HepG2 (cell line): ENCODE data around the gene NINL. TPM values are rescaled to one million over a fixed set of nuclear protein-coding genes. Genes with fewer than 3 reads are reported as not detected.
A peak's percentile ranks its signal among the peaks of the same experiment; 100 is the strongest.

Experiments used
- GATAD2A ChIP-seq: IDR thresholded peaks from 2 replicates; pipeline ENCODE4 v1.6.1; 2016
- GFI1 ChIP-seq: sonication (generic); formaldehyde crosslinking; IDR thresholded peaks from 2 replicates; pipeline ENCODE4 v1.5.0; 2020; ENCODE audit warnings: missing genetic modification reagents, mild to moderate bottlenecking, borderline replicate concordance
- KLF13 ChIP-seq: sonication (generic); formaldehyde crosslinking; IDR thresholded peaks from 2 replicates; pipeline ENCODE4 v1.4.0; 2020; ENCODE audit warnings: mild to moderate bottlenecking, missing genetic modification reagents
- PCBP1 ChIP-seq: fragments of 200-400 bp; formaldehyde crosslinking; IDR thresholded peaks from 2 replicates; pipeline ENCODE4 v1.6.1; 2017; ENCODE audit warnings: mild to moderate bottlenecking, low read depth, low read length, borderline replicate concordance
- TARDBP ChIP-seq: sonication (generic); formaldehyde crosslinking; IDR thresholded peaks from 2 replicates; pipeline ENCODE4 v1.8.0; 2022; ENCODE audit warnings: mild to moderate bottlenecking, missing genetic modification reagents
- ZFP37 ChIP-seq: sonication (generic); formaldehyde crosslinking; IDR thresholded peaks from 2 replicates; pipeline ENCODE4 v1.4.0; 2020; ENCODE audit warnings: missing genetic modification reagents, borderline replicate concordance
- ZMYM3 ChIP-seq: sonication (generic); formaldehyde crosslinking; IDR thresholded peaks from 2 replicates; pipeline ENCODE4 v1.5.1; 2020; ENCODE audit warnings: mild to moderate bottlenecking, missing genetic modification reagents
- ZNF496 ChIP-seq: sonication (generic); formaldehyde crosslinking; IDR thresholded peaks from 2 replicates; pipeline ENCODE4 v1.8.1; 2023; ENCODE audit warnings: mild to moderate bottlenecking, moderate library complexity, missing genetic modification reagents; ENCODE audit not compliant: insufficient replicate concordance
- ZNF720 ChIP-seq: sonication (generic); formaldehyde crosslinking; IDR thresholded peaks from 2 replicates; pipeline ENCODE4 v1.4.0; 2020; ENCODE audit warnings: missing genetic modification reagents
- ZNF839 ChIP-seq: sonication (generic); formaldehyde crosslinking; IDR thresholded peaks from 2 replicates; pipeline ENCODE4 v1.4.0; 2020; ENCODE audit warnings: missing genetic modification reagents, mild to moderate bottlenecking, borderline replicate concordance
- polyA plus RNA-seq, 8 experiments: library from polyadenylated mRNA; depleted of rRNA in 3 of 8; stranded (reverse) in 7 of 8; unstranded in 1 of 8; fragments of >200 nt; fragmentation: Illumina TruSeq in 4 of 8; extraction: Trizol in 4 of 8; gene quantifications; 2 replicates each; pipeline versions ENCODE4 v1.2.1 to v1.2.3, GENCODE V29; 2011 to 2016; ENCODE audit warnings: low read depth in 4 of 8, missing spikeins in 1 of 8, mixed read lengths in 1 of 8; ENCODE audit not compliant: insufficient read depth in 1 of 8
- total RNA-seq, 5 experiments: library from RNA; depleted of rRNA; stranded (reverse); fragments of >200 nt; fragmentation: Illumina TruSeq; extraction: Trizol; gene quantifications; 2 replicates each; pipeline ENCODE4 v1.2.3, GENCODE V29; 2016; ENCODE audit warnings: low read depth in 1 of 5
- TF ChIP-seq, protein P1 (sequence below): fragments of 450-650 bp; IDR thresholded peaks from 2 replicates; pipeline ENCODE4 v1.6.1; 2017; ENCODE audit warnings: mild to moderate bottlenecking
- TF ChIP-seq, protein P2 (sequence below): IDR thresholded peaks from 2 replicates; pipeline ENCODE4 v1.6.1; 2016
- TF ChIP-seq, protein P3 (sequence below): sonication (generic); formaldehyde crosslinking; IDR thresholded peaks from 2 replicates; pipeline ENCODE4 v1.5.1; 2020; ENCODE audit warnings: mild to moderate bottlenecking, missing genetic modification reagents, moderate library complexity
- TF ChIP-seq, protein P4 (sequence below): sonication (generic); formaldehyde crosslinking; IDR thresholded peaks from 2 replicates; pipeline ENCODE4 v1.8.0; 2022; ENCODE audit warnings: low read depth, missing genetic modification reagents
- TF ChIP-seq, protein P5 (sequence below): sonication (generic); formaldehyde crosslinking; IDR thresholded peaks from 2 replicates; pipeline ENCODE4 v1.4.0; 2020; ENCODE audit warnings: mild to moderate bottlenecking, missing genetic modification reagents
- TF ChIP-seq, protein P6 (sequence below): sonication (generic); formaldehyde crosslinking; IDR thresholded peaks from 2 replicates; pipeline ENCODE4 v1.4.0; 2020; ENCODE audit warnings: missing genetic modification reagents, borderline replicate concordance
- TF ChIP-seq, protein P7 (sequence below): IDR thresholded peaks from 2 replicates; pipeline ENCODE4 v1.6.1; 2016; ENCODE audit warnings: mild to moderate bottlenecking

The NINL gene
- total and polyA plus RNA-seq, 2 of the 13 experiments (the other 11 are each of a cell fraction or from before 2014, with no cell fraction given), result 32.3 to 34.3 TPM

DNA sequence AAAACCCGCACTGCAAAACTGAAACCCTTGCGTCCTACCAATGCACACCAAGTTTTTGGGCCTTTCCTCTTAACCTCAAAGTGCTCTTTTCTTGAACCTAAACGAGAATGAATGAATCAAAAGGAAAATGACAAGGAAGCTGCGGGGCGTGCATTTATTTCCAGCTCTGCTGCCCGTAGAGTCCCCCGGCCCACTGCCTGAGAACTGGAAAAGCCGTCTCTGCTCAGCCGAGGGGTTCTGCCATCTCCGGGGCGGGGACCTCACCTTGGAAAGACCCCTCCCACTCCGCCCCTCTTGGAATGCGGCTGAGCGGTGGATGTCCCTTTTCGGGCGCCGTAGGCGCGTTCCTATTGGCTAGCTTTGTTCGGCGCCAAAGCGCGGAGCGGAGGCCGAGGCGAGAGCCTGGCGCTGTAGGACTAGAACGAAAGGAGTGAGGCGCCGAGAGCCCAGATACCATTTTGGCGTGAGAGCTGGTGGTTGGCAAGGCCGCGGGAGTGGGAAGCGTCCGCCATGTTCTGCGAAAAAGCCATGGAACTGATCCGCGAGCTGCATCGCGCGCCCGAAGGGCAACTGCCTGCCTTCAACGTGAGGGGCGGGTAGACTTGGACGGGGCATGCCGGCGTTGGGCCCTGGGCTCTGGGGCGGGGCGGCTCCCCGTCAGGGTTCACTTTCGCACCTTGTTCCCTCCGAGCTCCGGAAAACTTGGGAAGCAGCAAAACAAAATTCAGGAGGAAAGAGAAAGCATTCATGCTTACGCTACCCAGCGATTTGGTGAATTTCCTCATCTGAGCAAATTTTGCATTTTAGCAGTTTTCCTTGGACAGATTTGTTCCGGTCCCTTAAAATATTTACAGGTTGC, 177.8 kb downstream of the NINL start, which contains the start of gene GINS1 (continued):
- TF ChIP-seq, protein P1, sequence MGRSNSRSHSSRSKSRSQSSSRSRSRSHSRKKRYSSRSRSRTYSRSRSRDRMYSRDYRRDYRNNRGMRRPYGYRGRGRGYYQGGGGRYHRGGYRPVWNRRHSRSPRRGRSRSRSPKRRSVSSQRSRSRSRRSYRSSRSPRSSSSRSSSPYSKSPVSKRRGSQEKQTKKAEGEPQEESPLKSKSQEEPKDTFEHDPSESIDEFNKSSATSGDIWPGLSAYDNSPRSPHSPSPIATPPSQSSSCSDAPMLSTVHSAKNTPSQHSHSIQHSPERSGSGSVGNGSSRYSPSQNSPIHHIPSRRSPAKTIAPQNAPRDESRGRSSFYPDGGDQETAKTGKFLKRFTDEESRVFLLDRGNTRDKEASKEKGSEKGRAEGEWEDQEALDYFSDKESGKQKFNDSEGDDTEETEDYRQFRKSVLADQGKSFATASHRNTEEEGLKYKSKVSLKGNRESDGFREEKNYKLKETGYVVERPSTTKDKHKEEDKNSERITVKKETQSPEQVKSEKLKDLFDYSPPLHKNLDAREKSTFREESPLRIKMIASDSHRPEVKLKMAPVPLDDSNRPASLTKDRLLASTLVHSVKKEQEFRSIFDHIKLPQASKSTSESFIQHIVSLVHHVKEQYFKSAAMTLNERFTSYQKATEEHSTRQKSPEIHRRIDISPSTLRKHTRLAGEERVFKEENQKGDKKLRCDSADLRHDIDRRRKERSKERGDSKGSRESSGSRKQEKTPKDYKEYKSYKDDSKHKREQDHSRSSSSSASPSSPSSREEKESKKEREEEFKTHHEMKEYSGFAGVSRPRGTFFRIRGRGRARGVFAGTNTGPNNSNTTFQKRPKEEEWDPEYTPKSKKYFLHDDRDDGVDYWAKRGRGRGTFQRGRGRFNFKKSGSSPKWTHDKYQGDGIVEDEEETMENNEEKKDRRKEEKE, result no peak
- TF ChIP-seq ZNF839 (CRISPR knock-in tag) (peak; percentile 99), GATAD2A (peak; percentile 90), KLF13 (CRISPR knock-in tag) (peak; percentile 98; the same call in 1 of the 2 replicates), GFI1 (CRISPR knock-in tag) (peak; percentile 88), ZMYM3 (peak; percentile 92), ZFP37 (peak; percentile 95), PCBP1 (peak; percentile 96), ZNF496 (CRISPR knock-in tag) (no peak), TARDBP (CRISPR knock-in tag) (peak; percentile 100), ZNF720 (CRISPR knock-in tag) (no peak)
- TF ChIP-seq, protein P2, sequence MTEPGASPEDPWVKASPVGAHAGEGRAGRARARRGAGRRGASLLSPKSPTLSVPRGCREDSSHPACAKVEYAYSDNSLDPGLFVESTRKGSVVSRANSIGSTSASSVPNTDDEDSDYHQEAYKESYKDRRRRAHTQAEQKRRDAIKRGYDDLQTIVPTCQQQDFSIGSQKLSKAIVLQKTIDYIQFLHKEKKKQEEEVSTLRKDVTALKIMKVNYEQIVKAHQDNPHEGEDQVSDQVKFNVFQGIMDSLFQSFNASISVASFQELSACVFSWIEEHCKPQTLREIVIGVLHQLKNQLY (CRISPR knock-in tag), result peak; percentile 74
- TF ChIP-seq, protein P3, sequence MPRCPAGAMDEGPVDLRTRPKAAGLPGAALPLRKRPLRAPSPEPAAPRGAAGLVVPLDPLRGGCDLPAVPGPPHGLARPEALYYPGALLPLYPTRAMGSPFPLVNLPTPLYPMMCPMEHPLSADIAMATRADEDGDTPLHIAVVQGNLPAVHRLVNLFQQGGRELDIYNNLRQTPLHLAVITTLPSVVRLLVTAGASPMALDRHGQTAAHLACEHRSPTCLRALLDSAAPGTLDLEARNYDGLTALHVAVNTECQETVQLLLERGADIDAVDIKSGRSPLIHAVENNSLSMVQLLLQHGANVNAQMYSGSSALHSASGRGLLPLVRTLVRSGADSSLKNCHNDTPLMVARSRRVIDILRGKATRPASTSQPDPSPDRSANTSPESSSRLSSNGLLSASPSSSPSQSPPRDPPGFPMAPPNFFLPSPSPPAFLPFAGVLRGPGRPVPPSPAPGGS (CRISPR knock-in tag), result peak; percentile 95
- TF ChIP-seq, protein P4, sequence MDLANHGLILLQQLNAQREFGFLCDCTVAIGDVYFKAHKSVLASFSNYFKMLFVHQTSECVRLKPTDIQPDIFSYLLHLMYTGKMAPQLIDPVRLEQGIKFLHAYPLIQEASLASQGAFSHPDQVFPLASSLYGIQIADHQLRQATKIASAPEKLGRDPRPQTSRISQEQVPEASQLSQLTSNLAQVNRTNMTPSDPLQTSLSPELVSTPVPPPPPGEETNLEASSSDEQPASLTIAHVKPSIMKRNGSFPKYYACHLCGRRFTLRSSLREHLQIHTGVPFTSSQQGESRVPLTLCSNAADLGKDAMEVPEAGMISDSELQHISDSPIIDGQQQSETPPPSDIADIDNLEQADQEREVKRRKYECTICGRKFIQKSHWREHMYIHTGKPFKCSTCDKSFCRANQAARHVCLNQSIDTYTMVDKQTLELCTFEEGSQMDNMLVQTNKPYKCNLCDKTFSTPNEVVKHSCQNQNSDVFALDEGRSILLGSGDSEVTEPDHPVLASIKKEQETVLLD (CRISPR knock-in tag), result peak; percentile 95
- TF ChIP-seq, protein P5, sequence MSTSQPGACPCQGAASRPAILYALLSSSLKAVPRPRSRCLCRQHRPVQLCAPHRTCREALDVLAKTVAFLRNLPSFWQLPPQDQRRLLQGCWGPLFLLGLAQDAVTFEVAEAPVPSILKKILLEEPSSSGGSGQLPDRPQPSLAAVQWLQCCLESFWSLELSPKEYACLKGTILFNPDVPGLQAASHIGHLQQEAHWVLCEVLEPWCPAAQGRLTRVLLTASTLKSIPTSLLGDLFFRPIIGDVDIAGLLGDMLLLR (CRISPR knock-in tag), result peak; percentile 99
- TF ChIP-seq, protein P6, sequence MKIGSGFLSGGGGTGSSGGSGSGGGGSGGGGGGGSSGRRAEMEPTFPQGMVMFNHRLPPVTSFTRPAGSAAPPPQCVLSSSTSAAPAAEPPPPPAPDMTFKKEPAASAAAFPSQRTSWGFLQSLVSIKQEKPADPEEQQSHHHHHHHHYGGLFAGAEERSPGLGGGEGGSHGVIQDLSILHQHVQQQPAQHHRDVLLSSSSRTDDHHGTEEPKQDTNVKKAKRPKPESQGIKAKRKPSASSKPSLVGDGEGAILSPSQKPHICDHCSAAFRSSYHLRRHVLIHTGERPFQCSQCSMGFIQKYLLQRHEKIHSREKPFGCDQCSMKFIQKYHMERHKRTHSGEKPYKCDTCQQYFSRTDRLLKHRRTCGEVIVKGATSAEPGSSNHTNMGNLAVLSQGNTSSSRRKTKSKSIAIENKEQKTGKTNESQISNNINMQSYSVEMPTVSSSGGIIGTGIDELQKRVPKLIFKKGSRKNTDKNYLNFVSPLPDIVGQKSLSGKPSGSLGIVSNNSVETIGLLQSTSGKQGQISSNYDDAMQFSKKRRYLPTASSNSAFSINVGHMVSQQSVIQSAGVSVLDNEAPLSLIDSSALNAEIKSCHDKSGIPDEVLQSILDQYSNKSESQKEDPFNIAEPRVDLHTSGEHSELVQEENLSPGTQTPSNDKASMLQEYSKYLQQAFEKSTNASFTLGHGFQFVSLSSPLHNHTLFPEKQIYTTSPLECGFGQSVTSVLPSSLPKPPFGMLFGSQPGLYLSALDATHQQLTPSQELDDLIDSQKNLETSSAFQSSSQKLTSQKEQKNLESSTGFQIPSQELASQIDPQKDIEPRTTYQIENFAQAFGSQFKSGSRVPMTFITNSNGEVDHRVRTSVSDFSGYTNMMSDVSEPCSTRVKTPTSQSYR (CRISPR knock-in tag), result no peak
- TF ChIP-seq, protein P7, sequence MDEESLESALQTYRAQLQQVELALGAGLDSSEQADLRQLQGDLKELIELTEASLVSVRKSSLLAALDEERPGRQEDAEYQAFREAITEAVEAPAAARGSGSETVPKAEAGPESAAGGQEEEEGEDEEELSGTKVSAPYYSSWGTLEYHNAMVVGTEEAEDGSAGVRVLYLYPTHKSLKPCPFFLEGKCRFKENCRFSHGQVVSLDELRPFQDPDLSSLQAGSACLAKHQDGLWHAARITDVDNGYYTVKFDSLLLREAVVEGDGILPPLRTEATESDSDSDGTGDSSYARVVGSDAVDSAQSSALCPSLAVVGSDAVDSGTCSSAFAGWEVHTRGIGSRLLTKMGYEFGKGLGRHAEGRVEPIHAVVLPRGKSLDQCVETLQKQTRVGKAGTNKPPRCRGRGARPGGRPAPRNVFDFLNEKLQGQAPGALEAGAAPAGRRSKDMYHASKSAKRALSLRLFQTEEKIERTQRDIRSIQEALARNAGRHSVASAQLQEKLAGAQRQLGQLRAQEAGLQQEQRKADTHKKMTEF, result peak; percentile 98
